ENCODE data around the gene MST1.

The MST1 gene

GRCh38 chr3:49654955-49655556 is 34.2 kb downstream of the MST1 start:
- no peak for DNase-seq

DNA sequence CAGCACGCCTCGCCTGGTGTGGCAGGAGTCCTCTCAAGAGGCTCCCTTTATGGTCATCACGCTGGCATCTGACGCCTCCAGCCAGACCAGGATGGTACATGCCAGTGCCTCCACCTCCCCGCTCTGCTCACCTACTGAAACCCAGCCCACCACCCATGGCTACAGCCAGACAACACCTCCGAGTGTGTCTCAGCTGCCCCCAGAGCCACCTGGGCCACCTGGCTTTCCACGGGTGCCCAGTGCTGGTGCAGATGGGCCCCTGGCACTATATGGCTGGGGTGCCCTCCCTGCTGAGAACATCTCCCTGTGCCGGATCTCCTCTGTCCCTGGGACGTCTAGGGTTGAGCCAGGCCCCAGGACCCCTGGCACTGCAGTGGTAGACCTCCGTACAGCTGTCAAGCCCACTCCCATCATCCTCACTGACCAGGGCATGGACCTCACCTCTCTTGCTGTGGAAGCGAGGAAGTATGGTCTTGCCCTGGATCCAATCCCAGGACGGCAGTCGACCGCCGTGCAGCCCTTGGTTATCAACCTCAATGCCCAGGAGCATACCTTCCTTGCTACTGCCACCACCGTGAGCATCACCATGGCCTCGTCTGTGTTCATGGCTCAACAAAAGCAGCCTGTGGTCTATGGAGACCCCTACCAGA is 35.0 kb downstream of the MST1 start:
- no peak for DNase-seq

- DNase-seq, result no peak
Measured at GRCh38 chr3:49653621-49654020, 35.7 kb downstream of the MST1 start.

DNA sequence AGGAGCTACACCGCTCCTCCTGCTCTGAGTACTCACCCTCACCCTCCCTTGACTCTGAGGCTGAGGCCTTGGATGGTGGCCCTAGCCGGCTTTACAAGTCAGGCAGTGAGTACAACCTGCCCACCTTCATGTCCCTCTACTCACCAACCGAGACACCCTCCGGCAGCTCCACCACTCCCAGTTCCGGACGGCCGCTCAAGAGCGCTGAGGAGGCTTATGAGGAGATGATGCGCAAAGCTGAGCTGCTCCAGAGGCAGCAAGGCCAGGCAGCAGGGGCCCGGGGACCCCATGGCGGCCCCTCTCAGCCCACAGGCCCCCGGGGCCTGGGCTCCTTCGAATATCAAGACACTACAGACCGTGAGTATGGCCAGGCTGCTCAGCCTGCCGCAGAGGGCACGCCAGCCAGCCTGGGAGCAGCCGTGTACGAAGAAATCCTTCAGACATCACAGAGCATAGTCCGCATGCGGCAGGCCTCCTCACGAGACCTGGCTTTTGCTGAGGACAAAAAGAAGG is 36.3 kb downstream of the MST1 start:
- no peak for DNase-seq

DNA sequence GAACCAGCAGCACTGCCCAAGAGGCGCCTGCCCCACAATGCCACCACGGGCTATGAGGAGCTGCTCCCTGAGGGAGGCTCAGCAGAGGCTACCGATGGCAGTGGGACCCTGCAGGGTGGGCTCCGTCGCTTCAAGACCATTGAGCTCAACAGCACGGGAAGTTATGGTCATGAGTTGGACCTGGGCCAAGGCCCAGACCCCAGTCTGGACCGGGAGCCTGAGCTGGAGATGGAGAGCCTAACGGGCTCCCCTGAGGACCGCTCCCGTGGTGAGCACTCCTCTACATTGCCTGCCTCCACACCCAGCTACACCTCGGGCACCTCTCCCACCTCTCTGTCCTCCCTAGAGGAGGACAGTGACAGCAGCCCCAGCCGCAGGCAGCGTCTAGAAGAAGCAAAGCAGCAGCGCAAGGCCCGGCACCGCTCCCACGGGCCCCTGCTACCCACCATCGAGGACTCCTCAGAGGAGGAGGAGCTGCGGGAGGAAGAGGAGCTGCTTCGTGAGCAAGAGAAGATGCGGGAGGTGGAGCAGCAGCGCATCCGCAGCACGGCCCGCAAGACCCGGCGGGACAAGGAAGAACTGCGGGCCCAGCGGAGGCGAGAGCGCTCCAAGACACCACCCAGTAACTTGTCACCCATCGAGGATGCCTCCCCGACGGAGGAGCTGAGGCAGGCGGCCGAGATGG is 36.9 kb downstream of the MST1 start:
- DNase-seq, result no peak

DNA sequence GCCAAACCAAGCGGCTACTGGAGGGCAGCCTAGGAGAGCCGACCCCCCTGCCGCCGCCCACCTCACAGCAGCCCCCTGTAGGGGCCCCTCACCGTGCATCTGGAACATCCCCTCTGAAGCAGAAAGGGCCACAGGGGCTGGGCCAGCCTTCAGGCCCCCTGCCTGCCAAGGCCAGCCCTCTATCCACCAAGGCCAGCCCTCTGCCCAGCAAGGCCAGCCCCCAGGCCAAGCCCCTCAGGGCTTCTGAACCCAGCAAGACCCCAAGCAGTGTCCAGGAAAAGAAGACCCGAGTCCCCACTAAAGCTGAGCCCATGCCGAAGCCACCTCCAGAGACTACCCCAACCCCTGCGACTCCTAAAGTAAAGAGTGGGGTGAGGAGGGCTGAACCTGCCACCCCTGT is 38.6 kb downstream of the MST1 start:
- DNase-seq, result no peak

GRCh38 chr3:49650177-49650576 is 39.1 kb downstream of the MST1 start:
- no peak for DNase-seq

DNA sequence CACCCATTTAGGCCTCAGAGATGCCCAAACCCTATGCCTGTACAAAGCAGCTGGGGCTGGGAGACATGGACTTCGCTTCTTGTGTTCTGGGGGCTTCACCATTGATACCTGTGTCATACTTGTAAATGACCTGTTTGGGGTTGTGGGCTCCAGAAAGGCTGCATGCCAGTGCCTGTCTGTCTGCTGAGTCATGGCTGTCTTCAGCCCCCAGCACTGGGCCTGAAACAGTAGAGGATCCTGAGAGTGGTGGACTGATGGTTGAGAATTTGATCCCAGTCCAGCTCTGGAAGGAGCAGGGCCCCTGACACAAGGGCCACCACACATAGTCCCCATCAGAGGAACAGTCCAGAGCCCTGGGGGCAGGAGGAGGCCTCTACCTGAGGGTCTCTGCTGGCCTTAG is 39.7 kb downstream of the MST1 start:
- DNase-seq, result no peak

GRCh38 chr3:49648354-49649019 is 40.8 kb downstream of the MST1 start:
- DNase-seq, result no peak

DNA sequence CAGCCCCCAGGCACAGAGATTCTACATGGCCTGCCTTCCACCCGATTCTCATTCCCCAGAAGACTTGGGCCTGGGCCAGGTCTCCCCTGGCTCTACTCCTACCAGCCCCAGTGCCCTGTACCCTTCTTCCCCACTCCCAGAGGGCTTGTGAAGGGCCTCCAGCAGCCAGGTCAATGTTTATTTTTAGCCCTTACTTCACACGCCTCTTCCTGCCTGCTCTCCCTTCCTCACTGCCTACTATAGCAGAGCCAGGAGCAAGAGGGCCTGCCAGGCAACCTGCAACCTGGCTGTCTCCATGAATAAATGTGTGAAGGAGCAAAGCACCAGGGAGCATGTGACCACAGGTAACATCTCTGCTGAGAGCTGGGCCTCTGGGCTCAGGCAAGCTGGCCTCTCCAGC is 41.5 kb downstream of the MST1 start:
- DNase-seq, result no peak

- DNase-seq, result no peak
Measured at GRCh38 chr3:49646236-49646635, 43.0 kb downstream of the MST1 start.

- DNase-seq, result no peak
Measured at GRCh38 chr3:49644684-49645083, 44.6 kb downstream of the MST1 start.

DNA sequence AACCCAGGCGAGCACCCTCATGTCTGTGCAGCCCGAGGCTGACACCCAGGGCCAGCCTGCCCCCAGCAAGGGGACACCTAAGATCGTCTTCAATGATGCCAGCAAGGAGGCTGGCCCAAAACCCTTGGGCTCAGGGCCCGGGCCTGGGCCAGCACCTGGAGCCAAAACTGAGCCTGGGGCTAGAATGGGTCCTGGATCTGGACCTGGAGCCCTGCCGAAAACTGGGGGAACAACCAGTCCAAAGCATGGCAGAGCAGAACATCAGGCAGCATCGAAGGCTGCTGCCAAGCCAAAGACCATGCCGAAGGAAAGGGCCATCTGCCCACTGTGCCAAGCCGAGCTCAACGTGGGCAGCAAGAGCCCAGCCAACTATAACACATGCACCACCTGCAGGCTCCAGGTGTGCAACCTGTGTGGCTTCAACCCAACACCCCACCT is 46.5 kb downstream of the MST1 start:
- no peak for DNase-seq

DNA sequence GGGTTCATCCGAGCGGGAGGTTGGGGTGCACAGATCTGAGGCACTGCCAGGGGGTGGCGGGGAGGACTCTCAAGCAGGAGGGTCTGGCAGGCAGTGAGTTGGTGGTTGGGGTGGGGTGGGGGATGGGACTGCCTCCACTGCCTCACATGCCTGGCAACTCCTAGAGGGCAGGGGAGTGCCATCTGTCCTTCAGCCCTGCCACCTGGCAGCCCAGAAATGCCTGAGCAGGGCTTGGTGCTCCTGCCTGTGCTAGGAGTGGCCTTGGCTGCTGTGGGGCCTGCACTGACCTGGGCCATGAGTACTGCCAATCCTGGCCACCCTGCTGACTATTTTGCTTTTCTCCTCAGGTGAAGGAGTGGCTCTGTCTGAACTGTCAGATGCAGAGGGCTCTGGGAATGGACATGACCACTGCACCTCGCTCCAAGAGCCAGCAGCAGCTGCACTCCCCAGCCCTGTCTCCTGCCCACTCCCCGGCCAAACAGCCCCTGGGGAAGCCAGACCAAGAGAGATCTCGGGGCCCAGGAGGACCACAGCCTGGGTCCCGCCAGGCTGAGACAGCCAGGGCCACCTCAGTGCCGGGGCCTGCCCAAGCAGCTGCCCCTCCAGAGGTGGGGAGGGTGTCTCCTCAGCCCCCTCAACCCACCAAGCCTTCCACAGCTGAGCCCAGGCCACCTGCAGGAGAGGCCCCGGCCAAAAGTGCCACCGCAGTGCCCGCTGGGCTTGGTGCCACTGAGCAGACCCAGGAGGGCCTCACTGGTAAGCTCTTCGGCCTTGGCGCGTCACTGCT is 47.2 kb downstream of the MST1 start:
- no peak for DNase-seq

DNA sequence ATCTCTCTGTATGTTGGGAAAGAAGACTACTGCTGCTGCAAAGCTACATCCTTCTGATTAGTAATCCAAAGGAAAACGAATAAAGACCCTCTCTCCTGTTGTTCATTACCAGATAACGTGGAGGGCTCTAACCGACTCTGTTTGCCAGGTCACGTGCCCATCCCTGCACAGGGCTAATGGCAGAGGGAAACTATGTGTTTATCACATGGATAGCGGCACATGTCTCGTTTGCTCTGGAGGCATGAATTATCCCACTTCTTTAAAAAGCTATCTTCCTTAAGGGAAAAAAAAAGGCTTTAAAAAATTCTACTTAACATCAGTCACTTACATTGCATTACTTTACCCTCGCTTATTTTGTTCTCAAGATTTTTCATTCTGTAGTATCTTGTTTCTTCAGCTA is 48.0 kb downstream of the MST1 start:
- DNase-seq, result no peak

- DNase-seq, result no peak
Measured at GRCh38 chr3:49639551-49639950, 49.7 kb downstream of the MST1 start.

GRCh38 chr3:49638445-49638844 is 50.8 kb downstream of the MST1 start:
- no peak for DNase-seq

DNA sequence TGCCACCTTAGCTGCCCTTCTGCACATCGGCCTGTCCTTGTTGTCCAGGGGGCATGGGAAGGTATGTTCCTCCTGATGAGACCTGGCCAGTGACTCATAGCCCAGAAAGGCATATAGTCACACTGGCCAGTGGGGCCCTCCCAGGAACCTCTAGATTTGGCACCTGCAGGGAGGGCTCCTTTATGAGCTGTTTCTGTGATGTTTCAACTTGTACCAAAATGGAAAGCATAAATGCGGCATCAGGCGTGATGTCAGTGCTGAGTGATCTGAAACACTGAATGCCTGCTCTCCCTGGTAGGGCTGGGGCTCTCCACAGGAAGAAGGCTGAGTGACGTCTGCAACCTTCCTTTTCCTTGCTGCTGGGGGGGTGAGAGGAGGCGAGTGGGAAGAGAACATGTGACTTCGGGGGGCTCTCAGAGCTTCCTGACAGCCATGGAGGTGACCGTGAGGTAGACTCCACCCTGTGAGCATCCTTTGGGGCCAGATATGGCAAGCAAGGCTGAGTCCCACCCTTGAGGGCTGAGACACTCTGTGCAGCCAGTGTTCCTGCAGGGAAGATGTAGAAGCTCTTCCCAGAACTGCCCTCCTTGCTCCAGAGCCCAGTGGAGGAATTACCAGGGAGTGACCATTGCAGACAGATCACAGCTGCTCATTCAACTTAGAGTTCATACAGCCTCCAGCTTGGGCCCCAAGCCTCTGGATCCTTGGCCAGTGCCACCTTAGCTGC is 52.2 kb downstream of the MST1 start:
- no peak for DNase-seq

GRCh38 chr3:49634736-49635135 is 54.5 kb downstream of the MST1 start:
- no peak for DNase-seq

Measured in NCI-H2227 treated with DMSO at 0.1 percent for 48 hours (cell line).